ENCODE results near the gene TBX18.

TBX18 gene

DNA sequence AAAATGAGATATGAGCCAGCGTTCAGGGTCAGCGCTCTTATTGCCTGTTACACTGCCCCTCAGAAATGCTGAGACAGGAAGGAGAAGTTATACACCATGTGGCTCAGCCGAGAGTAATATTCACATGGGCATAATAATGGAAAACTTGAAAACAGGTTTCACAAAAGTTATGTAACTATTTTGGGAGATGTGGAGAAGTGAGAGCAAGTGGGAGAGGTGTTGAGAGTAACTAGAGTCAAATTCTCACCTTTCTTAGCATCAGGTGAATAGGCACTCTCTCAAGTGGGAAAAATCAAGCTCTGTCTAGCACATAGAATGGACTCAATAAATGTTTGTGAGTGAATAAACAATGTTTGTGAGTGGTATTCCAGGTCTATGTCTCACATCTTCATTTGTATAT, 94.5 kb downstream of the TBX18 start:
- no peak for DNase-seq (ENCODE audit: low read depth)

DNA sequence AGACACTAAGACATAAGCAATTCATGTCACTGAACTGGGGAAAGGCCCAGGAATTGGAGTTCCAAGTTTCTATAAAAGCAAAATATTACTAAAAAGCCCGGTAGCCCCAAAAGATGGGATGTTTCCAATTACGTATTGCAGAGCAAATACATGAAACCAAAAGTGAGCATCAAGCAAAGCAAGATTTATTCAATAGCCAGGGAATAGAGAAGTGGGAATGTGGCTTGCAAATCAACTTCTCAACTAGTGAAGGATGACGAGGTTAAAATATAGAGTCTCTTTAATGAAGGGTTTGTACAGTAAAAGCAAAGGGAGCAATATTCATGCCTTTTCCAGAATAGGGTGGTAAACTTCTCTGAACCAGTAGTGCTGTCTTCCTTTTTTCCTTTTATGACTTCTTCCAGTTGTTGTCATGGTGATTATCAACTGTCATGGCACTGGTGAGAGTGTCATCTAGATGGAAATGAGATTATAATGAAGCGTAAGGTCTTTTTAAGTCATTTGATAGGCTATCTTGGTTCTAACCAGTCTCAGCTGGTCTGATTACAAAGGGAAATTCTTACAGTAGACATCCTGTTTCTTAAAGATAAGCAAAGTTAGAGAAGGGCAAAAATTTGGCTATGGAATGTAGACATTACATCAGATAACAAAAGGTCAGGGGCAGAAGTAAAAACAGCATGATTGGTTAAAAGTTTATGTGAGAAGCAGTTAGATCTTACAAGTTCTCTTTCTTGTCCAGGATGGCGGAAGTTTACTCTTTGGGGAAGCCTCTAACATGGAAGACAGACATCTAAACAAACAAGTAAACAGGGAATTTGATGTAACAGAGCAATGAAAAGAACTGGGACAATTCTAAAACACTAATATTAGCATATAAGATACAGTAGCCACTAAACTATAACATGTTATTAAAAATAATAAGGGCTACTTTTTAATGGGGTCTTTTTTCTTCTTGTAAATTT, 96.9 kb downstream of the TBX18 start:
- DNase-seq (ENCODE audit: low read depth), result no peak

- DNase-seq (ENCODE audit: low read depth), result no peak
Measured at GRCh38 chr6:84665401-84665800, 99.0 kb downstream of the TBX18 start.

GRCh38 chr6:84663866-84664265, 100.5 kb downstream of the TBX18 start:
- no peak for DNase-seq (ENCODE audit: low read depth)

DNA sequence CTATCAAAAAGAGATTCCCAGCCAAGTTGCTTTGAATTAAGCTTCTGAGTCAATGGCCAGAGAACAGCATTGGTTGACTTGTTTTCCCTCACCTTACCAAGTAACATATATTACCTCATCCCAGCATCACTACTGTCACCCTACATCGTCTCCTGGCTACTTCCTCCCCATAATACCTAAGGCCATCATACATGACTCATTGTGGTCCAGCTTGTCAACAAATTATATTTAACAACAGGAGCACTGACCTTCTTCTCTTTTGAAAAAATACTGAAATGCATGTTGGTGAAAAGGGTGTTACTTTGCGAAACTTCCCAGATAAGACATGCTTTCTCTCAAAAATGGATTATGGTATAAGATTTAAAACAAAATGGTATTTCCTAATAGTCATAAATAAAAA, 106.9 kb downstream of the TBX18 start:
- no peak for DNase-seq (ENCODE audit: low read depth)

GRCh38 chr6:84657025-84657424, 107.4 kb downstream of the TBX18 start:
- DNase-seq (ENCODE audit: low read depth), result no peak

- no peak for DNase-seq (ENCODE audit: low read depth)
Measured at GRCh38 chr6:84653027-84653551, 111.3 kb downstream of the TBX18 start.

DNA sequence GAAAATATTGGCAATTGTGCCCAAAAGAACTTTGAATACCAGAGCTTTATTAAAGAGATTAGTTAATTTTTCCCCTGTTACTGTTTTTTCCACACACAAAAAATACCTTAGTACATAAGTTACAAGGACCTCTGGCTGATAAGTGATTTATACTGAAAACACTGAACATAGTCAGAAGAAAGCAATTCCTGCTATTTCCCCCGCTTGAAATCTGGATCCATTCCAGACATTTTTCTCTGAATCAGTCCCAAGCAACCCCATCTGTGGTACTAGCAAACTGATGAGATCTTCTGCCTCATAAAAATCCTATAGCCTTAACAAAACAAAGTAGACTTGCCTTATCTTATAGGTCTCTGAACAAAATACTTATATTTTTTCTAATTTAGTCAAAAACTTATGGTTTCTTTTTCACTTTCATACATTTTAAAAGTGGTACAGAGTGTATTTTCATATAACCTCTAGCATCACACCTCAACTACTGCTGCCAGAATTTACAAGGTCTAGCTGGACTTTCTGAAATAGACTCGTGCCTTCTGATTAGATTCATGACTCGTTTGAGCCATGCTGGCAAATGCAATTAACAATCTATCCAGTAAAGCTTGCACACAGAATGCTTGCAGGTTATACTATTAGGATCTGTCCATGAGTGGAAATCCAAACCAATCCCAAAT, 111.9 kb downstream of the TBX18 start:
- DNase-seq (ENCODE audit: low read depth), result no peak

GRCh38 chr6:84651583-84651982, 112.8 kb downstream of the TBX18 start:
- DNase-seq (ENCODE audit: low read depth), result no peak

DNA sequence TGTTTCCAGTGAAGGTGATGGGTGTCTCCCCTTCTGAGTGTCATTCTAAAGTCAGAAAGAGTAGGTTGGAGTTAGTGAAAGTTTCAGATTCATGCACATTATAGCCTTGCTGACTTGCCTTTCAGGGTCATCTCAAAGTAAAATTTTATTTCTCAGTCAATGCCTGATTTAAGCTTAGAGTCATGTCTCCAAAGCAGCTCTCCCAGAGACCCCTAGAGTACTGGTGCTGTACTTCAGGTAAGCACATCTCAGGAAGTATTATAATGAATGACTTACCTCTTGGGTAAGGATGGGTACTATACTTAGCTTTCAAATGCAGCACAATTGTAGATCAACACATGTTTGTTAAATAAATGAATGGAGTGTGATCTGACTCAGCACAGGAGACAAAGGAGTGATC, 116.0 kb downstream of the TBX18 start:
- DNase-seq (ENCODE audit: low read depth), result no peak

GRCh38 chr6:84645563-84646266, 118.7 kb downstream of the TBX18 start:
- DNase-seq (ENCODE audit: low read depth), result no peak

DNA sequence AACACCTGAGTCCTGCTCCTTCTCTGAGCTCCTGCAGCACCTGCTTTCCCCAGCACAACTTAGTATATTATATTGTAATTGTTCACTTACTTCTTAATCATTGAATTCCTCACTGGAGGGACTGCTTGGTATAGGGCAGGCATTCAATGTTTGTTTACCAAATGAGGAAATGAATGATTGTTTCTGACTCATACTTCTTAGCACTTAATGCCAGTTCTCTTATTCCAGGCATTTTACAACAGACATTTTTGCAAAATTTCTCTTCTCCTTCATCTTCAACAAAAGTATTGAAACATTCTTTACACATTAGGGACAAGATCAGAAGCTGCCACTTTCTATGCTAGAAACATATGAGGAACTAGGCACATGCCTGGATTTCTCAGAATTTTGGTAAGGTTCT, 119.4 kb downstream of the TBX18 start:
- no peak for DNase-seq (ENCODE audit: low read depth)

GRCh38 chr6:84643778-84644177, 120.6 kb downstream of the TBX18 start:
- no peak for DNase-seq (ENCODE audit: low read depth)

- no peak for DNase-seq (ENCODE audit: low read depth)
Measured at GRCh38 chr6:84641076-84641475, 123.3 kb downstream of the TBX18 start.

GRCh38 chr6:84639396-84639795, 125.0 kb downstream of the TBX18 start:
- no peak for DNase-seq (ENCODE audit: low read depth)

DNA sequence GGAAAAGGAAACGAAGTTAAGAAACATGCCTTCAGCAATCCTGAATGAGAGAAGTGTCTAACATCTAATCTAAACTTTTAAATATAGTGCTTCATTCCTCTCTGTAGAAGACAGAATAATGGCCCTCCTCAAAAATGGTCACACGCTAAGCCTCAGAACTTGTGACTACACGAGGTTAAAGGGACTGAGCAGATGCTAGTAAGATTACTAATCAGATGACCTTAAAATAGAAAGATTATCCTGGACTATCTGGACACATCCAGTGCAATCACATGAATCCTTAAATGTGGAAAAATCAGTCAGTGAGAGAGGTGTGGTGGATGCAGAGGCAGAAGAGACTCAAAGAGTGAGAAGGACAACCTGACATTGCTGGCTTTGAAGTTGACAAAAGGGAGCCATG, 126.1 kb downstream of the TBX18 start:
- DNase-seq (ENCODE audit: low read depth), result no peak
